ENCODE data around the gene CD47.

Gene CD47

GRCh38 chr3:108051005-108051404, 39.8 kb downstream of the CD47 start:
- DNase-seq (ENCODE audit: low spot score): no peak

GRCh38 chr3:108047987-108048386, 42.8 kb downstream of the CD47 start:
- no peak for DNase-seq (ENCODE audit: low spot score)

GRCh38 chr3:108046247-108046646, 44.6 kb downstream of the CD47 start:
- DNase-seq (ENCODE audit: low spot score): no peak

- DNase-seq (ENCODE audit: low spot score): no peak
These were observed 46.1 kb downstream of the CD47 start for GRCh38 chr3:108044699-108045098.

- DNase-seq (ENCODE audit: low spot score): no peak
These were observed 48.5 kb downstream of the CD47 start for GRCh38 chr3:108042300-108042699.

GRCh38 chr3:108041253-108041652, 49.6 kb downstream of the CD47 start:
- DNase-seq (ENCODE audit: low spot score): no peak

- no peak for DNase-seq (ENCODE audit: low spot score)
These were observed 53.1 kb downstream of the CD47 start for GRCh38 chr3:108037770-108038169.

- DNase-seq (ENCODE audit: low spot score): peak; percentile 82
These were observed 53.7 kb downstream of the CD47 start for GRCh38 chr3:108036984-108037741.

GRCh38 chr3:108036401-108036800, 54.4 kb downstream of the CD47 start:
- DNase-seq (ENCODE audit: low spot score): peak; percentile 9

GRCh38 chr3:108035751-108036150, 55.1 kb downstream of the CD47 start:
- no peak for DNase-seq (ENCODE audit: low spot score)

- no peak for DNase-seq (ENCODE audit: low spot score)
These were observed 58.9 kb downstream of the CD47 start for GRCh38 chr3:108031895-108032294.

GRCh38 chr3:108030960-108031359, 59.9 kb downstream of the CD47 start:
- no peak for DNase-seq (ENCODE audit: low spot score)

GRCh38 chr3:108029466-108029865, 61.4 kb downstream of the CD47 start:
- DNase-seq (ENCODE audit: low spot score): no peak

- no peak for DNase-seq (ENCODE audit: low spot score)
These were observed 61.9 kb downstream of the CD47 start for GRCh38 chr3:108028896-108029295.

- no peak for DNase-seq (ENCODE audit: low spot score)
These were observed 65.7 kb downstream of the CD47 start for GRCh38 chr3:108025177-108025576.

- no peak for DNase-seq (ENCODE audit: low spot score)
These were observed 66.5 kb downstream of the CD47 start for GRCh38 chr3:108024146-108024850.

GRCh38 chr3:108022256-108023150, 68.3 kb downstream of the CD47 start:
- DNase-seq (ENCODE audit: low spot score): no peak

GRCh38 chr3:108021533-108021932, 69.3 kb downstream of the CD47 start:
- no peak for DNase-seq (ENCODE audit: low spot score)

- no peak for DNase-seq (ENCODE audit: low spot score)
These were observed 69.7 kb downstream of the CD47 start for GRCh38 chr3:108021131-108021530.

- no peak for DNase-seq (ENCODE audit: low spot score)
These were observed 72.3 kb downstream of the CD47 start for GRCh38 chr3:108018552-108018951.

GRCh38 chr3:108017587-108017986, 73.2 kb downstream of the CD47 start:
- DNase-seq (ENCODE audit: low spot score): no peak

- no peak for DNase-seq (ENCODE audit: low spot score)
These were observed 75.9 kb downstream of the CD47 start for GRCh38 chr3:108014943-108015342.

All from AG08395 (cell line).